D721Med (cell line): ENCODE data around the gene CSTF2.

Experiments used
- DNase-seq: peaks from one replicate; pipeline ENCODE4 v3.0.0; 2011; ENCODE audit warnings: low spot score; ENCODE audit not compliant: insufficient read length
- FAIRE-seq: peaks from 2 replicates; lab custom pipeline; 2011; peaks lifted over from hg19 to GRCh38; lab: Jason Lieb, UNC
- TF ChIP-seq, protein P1 (sequence below): IDR thresholded peaks from 2 replicates; pipeline ENCODE4 v1.5.1; 2012; ENCODE audit warnings: mild to moderate bottlenecking, control low read depth; ENCODE audit not compliant: insufficient read depth; ENCODE audit errors: missing control alignments

Gene CSTF2

DNA sequence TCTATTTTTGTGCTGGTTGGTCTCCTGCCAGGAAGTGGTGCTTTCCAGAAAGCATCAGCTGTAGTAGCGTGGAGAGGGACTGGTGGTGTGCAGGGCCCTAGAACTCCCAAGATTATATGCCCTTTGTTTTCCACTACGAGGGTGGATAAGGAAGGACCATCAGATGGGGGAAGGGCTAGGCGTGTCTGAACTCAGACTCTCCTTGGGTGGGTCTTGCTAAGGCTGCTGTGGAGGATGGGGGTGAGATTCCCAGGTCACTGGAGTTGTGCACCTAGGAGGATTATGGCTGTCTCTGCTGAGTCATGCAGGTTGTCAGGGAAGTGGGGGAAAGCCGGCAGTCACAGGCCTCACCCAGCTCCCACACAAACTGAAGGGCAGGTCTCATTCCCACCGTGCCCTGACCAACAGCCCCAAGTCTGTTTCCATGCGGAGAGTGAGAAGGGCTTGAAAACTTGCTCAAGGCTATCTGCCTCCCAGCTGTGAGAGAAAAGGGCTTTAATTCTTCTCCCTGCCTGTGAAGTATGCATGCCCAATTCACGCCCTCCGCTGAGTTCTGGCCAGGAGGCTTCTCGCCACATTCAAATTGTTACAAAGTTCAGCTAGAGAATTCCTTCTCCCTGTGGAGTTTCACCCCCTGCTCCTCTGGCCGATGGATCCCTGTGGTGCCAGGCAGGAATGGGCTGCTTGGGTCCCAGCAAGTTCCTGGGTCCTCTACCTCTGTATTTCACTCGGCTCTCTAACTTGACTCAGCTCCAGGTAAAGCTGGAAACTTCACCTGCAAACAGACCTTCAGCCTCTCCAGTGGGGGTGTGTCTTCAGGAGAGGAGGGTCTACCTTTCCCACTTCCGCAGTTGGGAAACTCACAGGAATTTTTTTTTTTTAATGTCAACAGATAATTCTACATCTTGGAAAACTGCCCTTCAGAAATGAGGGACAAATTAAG, 7.7 kb upstream of the CSTF2 start:
- DNase-seq (no peak), FAIRE-seq (no peak)
- TF ChIP-seq, protein P1, sequence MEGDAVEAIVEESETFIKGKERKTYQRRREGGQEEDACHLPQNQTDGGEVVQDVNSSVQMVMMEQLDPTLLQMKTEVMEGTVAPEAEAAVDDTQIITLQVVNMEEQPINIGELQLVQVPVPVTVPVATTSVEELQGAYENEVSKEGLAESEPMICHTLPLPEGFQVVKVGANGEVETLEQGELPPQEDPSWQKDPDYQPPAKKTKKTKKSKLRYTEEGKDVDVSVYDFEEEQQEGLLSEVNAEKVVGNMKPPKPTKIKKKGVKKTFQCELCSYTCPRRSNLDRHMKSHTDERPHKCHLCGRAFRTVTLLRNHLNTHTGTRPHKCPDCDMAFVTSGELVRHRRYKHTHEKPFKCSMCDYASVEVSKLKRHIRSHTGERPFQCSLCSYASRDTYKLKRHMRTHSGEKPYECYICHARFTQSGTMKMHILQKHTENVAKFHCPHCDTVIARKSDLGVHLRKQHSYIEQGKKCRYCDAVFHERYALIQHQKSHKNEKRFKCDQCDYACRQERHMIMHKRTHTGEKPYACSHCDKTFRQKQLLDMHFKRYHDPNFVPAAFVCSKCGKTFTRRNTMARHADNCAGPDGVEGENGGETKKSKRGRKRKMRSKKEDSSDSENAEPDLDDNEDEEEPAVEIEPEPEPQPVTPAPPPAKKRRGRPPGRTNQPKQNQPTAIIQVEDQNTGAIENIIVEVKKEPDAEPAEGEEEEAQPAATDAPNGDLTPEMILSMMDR: no peak

DNA sequence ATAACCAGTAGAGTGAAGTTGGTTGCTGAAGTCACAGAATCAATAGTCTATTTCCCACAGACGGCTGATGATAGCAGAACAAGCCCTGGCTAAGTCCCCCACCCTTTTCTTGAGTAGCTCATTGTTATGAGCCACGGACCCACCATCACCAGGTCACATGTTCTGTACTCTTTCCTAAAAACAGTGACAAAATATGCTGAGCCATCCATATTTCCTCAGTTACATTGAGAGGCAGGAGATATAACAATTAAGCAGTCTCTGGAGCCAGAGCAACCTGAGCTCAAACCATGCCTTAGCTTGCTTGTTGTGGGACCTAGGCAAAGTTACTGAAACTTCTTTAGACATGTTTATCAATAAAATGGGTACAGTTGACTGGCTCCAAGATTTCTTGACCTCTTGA, 2.9 kb upstream of the CSTF2 start:
- TF ChIP-seq, protein P1: no peak
- FAIRE-seq: no peak
- DNase-seq: no peak

DNA sequence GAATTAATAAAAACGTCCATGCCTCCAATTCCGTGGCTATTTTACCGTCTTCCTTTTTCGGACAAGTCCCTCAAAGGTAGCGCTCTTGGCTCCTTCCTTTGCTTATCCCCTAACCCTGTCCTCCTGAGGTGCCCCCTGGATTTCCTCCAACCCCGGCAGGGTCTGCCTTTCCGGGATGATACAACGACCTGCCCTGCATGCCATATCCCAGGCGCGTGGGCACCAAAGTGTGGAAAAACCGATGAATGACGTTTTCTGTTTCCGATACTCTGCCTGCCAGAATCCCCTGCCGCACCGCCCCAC, 706 bp upstream of the CSTF2 start:
- FAIRE-seq: no peak
- no peak for DNase-seq
- TF ChIP-seq, protein P1: no peak

DNA sequence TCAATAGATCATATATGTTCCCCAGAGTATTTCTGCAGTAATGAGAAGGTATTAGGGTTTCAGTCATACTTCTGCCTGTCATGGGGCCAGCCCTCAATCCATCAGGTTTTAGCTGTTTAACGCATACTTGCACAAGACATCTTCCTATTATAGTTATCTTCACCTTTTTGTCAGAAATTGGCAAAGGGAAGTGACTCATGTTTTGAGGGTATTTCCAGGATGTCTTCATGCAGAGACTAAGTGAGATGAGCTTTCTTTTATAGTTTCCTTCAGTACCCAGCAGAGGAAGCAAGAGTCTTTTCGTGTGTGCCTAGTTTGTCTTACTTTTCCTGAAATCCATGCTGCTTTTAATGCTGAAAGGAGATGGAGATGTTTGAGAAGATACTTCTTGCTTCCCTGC, 9.5 kb downstream of the CSTF2 start:
- no peak for DNase-seq
- TF ChIP-seq, protein P1: no peak
- FAIRE-seq: no peak

DNA sequence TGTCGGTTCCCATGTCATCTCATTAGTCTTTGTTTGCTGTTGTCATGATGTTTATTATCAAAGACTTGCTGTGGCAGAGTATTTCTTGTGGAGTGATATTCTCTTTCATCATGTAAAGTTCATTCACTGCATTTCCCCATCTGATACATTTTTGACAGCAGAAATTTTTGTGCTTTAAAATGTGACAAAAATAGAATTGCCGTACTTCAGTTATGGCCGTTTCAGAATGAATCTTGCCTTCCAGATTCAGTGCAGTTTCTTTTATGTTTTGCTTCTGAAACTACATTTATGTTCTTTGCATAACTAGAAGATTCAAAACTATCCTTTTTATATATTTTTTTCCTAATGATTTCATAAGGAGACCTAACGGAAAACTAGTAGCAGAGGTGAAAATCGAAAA, 10.0 kb downstream of the CSTF2 start:
- TF ChIP-seq, protein P1: no peak
- FAIRE-seq: no peak
- no peak for DNase-seq

DNA sequence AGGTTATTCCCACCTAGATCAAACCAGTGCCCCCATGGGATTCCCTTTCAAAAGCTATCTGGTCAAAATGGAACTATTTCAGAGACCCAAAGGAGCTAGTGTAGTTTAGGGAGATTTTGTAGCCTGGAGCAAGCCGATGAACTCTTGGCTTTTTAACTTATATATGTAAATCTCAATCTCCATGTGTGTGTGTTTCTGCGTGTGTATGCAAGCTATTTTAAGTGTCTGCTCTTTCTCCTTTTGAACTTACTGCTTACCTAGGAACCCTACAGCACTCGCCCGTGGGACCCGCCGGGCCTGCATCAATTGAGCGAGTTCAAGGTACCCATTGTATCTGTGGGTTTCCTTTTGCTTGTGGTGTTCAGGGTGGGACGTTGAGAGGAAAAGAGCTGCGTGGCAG, 10.4 kb downstream of the CSTF2 start:
- TF ChIP-seq, protein P1: no peak
- DNase-seq (no peak), FAIRE-seq (no peak)
